GM10248 (cell line): ENCODE data around the gene LRRC25.
A peak's percentile ranks its signal among the peaks of the same experiment; 100 is the strongest.
"Not testable (repeated sequence)": the region's sequence is repeated elsewhere in the genome, so short reads cannot be mapped to it uniquely, and the experiment has no call there.

Experiments used
- CTCF ChIA-PET: fragments of 300-600 bp; sonication (Branson Sonifier 250); formaldehyde crosslinking; extraction: SDS; loops from one replicate; lab custom pipeline; 2021; ENCODE audit warnings: antibody characterized with exemption; lab: Yijun Ruan, JAX
- POLR2A ChIA-PET: fragments of 350-650 bp; sonication (Branson Sonifier 250); formaldehyde crosslinking; extraction: SDS; loops from one replicate; lab custom pipeline; 2020; ENCODE audit warnings: antibody characterized with exemption; lab: Yijun Ruan, JAX
- DNase-seq: peaks from one replicate; pipeline ENCODE4 v3.0.0; 2012; ENCODE audit errors: extremely low spot score
- TF ChIP-seq, protein P1 (sequence below): IDR thresholded peaks from 2 replicates; pipeline ENCODE4 v1.5.1; 2012; ENCODE audit warnings: mild to moderate bottlenecking, low read depth; ENCODE audit errors: extremely low read depth, missing control alignments, control extremely low read depth

Gene LRRC25

DNA sequence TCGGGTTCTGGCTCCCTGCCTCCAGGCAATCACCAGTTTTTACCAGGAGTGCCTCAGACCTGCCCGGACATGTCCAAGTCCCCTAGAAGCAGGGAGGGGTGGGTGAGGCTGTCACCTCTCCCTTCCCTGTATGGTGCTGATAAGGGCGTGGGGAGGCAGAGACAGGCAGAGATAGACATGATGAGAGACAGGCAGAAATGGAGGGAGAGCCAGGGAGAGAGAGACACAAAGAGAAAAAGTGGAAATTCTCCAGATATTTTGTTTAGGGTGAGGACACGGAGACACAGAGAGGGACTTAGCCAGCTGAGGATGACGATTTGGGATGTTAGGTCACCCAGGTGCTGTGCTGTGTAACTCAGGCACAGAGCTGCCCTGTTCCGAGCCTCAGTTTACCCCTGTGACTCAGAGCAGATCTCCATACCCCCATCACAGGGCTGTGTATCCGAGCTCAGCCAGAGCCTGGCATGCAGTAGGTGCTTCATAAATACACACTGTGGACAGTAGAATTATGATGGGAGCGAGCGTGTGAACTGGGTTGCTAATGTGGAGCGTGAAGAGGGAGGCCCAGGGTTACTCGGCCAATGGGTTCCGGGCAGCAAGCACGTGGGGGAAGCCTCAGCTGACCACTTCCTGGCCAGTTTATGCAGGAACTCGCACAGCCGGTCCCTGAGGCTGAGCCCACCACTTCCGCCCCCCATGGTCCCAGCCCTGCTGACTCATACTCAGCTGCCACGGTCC, 23.4 kb downstream of the LRRC25 start:
- POLR2A ChIA-PET = interaction anchor here (1.0 to 1.7 kb wide), 2 partner anchors 12 to 93 kb away, joined by 4 read pairs; partner anchors contain the start of genes GDF15 and JUND
- DNase-seq = peak; percentile 94
- CTCF ChIA-PET = interaction anchor here (0.7 to 2.7 kb wide), 9 partner anchors 12 to 104 kb away, joined by 3 to 10 read pairs (median 4); partner anchors contain the start of genes GDF15 and LSM4
- TF ChIP-seq, protein P1, sequence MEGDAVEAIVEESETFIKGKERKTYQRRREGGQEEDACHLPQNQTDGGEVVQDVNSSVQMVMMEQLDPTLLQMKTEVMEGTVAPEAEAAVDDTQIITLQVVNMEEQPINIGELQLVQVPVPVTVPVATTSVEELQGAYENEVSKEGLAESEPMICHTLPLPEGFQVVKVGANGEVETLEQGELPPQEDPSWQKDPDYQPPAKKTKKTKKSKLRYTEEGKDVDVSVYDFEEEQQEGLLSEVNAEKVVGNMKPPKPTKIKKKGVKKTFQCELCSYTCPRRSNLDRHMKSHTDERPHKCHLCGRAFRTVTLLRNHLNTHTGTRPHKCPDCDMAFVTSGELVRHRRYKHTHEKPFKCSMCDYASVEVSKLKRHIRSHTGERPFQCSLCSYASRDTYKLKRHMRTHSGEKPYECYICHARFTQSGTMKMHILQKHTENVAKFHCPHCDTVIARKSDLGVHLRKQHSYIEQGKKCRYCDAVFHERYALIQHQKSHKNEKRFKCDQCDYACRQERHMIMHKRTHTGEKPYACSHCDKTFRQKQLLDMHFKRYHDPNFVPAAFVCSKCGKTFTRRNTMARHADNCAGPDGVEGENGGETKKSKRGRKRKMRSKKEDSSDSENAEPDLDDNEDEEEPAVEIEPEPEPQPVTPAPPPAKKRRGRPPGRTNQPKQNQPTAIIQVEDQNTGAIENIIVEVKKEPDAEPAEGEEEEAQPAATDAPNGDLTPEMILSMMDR = no peak

DNA sequence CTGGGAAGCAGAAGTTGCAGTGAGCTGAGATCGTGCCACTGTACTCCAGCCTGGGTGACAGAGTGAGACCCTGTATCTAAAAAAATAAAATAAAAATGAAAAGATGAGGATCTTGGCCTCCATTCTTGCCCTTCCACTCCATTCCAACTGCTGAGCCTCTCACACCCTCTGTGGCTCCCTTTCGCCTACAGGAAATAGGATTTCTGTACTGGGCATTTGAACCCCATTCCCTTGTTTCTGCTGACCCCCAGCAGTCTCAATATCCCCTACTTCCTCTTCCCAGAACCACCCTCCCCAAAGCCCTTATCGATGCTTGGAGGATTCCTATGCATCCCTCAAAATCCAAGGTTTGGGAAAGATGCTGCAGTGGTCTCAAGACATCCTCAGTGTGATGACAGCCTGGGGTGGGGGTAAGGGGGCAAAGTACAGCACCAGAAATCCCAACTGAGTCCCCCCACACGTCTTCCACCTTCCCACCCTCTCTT, 24.0 kb downstream of the LRRC25 start:
- TF ChIP-seq, protein P1 = no peak
- ChIA-PET CTCF (interaction anchor here (1.2 to 3.1 kb wide), 8 partner anchors 11 to 94 kb away, joined by 4 to 10 read pairs (median 6); partner anchors contain the start of genes GDF15, LSM4 and SSBP4), POLR2A (interaction anchor here (1.7 kb wide), 1 partner anchor 92 kb away, joined by 4 read pairs; the partner anchor contains the start of gene JUND)
- DNase-seq = no peak

DNA sequence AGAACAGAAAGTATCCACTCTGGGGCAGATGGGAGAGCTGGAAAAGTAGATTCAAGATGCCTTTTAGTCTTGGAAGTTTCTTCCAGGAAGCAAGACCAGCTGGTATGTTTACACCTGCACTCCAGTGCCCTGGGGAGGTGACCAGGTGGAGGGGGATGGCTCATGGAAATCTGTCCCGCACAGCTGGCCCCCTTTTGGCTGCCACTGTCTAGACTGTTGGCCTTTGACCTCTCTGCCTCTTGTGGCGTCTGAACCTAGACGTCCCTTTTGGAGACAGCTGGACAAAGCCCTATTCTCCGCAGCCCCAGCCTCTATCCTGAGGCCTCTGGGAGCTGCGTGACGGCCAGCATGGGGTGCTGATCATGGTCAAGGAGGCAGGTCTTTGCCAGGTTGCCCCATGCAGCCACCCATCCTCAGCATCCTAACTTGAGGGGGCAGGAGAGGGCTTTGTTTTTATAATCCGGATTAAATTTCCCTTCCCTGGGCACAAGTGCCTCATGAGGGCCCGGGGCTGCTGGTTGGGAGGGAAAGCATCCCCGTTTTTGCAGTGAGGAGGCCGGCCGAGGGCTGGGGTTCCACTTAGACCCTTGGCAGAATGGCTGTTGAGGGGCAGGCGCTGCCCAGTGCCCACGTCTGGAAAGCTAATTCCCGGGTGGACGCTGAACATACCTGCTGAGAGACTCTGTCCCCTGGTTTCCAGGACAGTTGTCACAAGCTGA, 28.8 kb downstream of the LRRC25 start:
- TF ChIP-seq, protein P1 = no peak
- POLR2A ChIA-PET = interaction anchor here (0.7 kb wide), 1 partner anchor 163 kb away, joined by 4 read pairs; no protein-coding TSS in a partner anchor
- CTCF ChIA-PET = interaction anchor here (0.6 to 1.8 kb wide), 3 partner anchors 19 to 42 kb away, joined by 3 to 4 read pairs (median 3); no protein-coding TSS in a partner anchor
- no peak for DNase-seq

DNA sequence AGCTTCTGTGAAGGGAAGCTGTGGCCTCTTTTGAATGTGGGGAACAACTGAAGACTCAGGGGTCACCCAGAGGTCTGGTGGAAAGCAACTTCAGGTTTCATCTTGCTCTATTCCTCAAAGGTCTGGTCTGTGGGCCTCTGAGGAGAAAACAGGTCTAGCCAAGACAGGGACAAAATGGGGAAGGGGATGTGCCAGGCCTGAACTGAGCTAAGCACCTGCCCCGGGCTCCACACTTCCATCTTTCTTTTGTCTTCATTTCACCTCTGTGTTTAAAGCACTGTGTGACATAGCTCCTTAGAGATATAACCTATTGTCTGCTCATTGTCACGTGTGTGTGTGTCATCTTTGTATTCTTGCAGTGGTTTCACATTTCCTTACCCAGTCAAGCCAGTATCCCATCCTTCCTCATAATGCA, 31.4 kb downstream of the LRRC25 start:
- no peak for DNase-seq
- CTCF ChIA-PET = interaction anchor here (0.6 to 3.4 kb wide), 8 partner anchors 15 to 86 kb away, joined by 3 to 26 read pairs (median 6); partner anchors contain the start of gene GDF15
- POLR2A ChIA-PET = interaction anchor here (0.6 kb wide), 1 partner anchor 90 kb away, joined by 7 read pairs; no protein-coding TSS in a partner anchor
- TF ChIP-seq, protein P1 = no peak

DNA sequence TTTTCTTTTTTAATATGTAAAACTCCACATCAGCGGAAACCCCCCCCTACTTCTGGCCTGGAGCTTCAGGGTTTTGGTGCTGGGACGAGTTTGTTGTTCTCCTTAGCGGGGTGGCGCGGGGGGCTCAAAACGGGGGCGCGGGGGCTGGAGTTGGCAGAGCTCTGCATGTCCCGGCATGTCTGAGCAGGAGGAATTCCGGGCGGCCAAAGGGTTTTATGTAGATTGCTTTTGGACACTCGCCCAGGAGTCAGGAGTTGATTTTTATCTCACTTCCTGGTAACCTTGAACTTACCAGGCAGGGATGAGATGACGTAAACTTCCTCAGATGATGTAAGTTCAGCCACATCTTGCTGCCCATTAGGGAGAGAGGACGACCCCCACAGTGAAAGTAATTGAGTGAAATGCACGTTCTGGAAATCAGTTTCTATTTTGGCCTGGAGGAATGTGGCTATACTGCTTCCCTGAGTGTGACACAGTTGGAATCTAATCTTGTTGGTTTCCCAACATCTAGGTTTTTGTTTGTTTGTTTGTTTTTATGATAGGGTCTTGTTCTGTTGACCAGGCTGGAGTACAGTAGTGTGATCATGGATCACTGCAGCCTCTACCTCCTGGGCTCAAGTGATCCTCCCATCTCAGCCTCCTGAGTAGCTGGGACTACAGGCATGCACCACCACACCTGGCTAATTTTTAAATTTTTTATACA, 32.4 kb downstream of the LRRC25 start:
- ChIA-PET POLR2A (no interaction called here), CTCF (interaction anchor here (0.8 to 3.4 kb wide), 7 partner anchors 16 to 85 kb away, joined by 4 to 26 read pairs (median 6); partner anchors contain the start of gene GDF15)
- TF ChIP-seq, protein P1 = no peak
- no peak for DNase-seq

DNA sequence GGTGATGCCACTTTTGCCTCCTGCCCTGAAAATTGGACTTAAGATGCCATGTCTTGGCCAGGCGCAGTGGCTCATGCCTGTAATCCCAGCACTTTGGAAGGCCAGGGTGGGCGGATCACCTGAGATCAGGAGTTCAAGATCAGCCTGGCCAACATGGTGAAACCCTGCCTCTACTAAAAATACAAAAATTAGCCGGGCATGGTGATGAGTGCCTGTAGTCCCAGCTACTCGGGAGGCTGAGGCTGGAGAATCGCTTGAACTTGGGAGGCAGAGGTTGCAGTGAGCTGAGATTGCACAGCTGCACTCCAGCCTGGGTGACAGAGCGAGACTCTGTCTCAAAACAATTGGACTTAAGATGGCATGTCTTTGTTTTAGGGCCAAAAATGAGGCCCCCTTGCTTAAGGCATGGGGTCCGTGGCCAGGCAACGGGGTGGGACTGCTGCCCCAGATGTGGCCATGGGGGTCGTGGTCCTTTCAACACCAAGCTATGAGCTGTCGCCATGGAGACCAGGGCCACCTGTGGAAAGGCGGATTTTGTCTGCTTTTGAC, 33.1 kb downstream of the LRRC25 start:
- CTCF ChIA-PET = interaction anchor here (1.2 to 3.4 kb wide), 3 partner anchors 24 to 157 kb away, joined by 3 to 26 read pairs (median 12); no protein-coding TSS in a partner anchor
- DNase-seq, POLR2A ChIA-PET: not testable (repeated sequence)
